OCI-LY7 (cell line): Measurements from ENCODE around the gene CCN6. TPM values are rescaled to one million over a fixed set of nuclear protein-coding genes. Genes with fewer than 3 reads are reported as not detected.

ENCODE experiments used
- BruUV-seq: library from RNA; stranded (reverse); fragments of 400-500 nt; replicated peaks from 2 replicates; lab custom pipeline; 2021; lab: Mats Ljungman, UMichigan
- CTCF ChIA-PET: fragments of 300-600 bp; sonication (Branson Sonifier 250); formaldehyde crosslinking; loops from one replicate; lab custom pipeline; 2022; ENCODE audit warnings: antibody characterized with exemption; ENCODE audit not compliant: unreplicated experiment; lab: Charles Lee
- POLR2A ChIA-PET: fragments of 300-600 bp; sonication (Branson Sonifier 250); formaldehyde crosslinking; loops from one replicate; lab custom pipeline; 2022; ENCODE audit warnings: antibody characterized with exemption; lab: Charles Lee
- DNase-seq: peaks from one replicate; pipeline ENCODE4 v3.0.0-alpha.2; 2015; ENCODE audit warnings: low spot score
- H2AFZ ChIP-seq: fragments of 200-600 bp; sonication (generic), shearing (Covaris generic); 2 replicates; pipeline ENCODE4 v1.6.1; 2014; ENCODE audit warnings: mild to moderate bottlenecking, antibody characterized with exemption, low read length, moderate library complexity
- H3K27ac ChIP-seq: fragments of 200-600 bp; sonication (generic); 2 replicates; pipeline ENCODE4 v1.5.1; 2014; ENCODE audit warnings: mixed run types, low read depth, mild to moderate bottlenecking, moderate library complexity, low read length, inconsistent platforms; ENCODE audit not compliant: poor library complexity, severe bottlenecking
- H3K36me3 ChIP-seq: fragments of 200-600 bp; sonication (generic); 2 replicates; pipeline ENCODE4 v1.6.1; 2014; ENCODE audit warnings: mild to moderate bottlenecking, antibody characterized with exemption, low read length, moderate library complexity, mixed read lengths; ENCODE audit not compliant: insufficient read depth
- H3K4me1 ChIP-seq: fragments of 200-600 bp; sonication (generic); 2 replicates; pipeline ENCODE4 v1.5.1; 2014; ENCODE audit warnings: mild to moderate bottlenecking, low read length; ENCODE audit not compliant: insufficient read depth, poor library complexity, severe bottlenecking
- H3K4me2 ChIP-seq: fragments of 200-600 bp; sonication (generic); 2 replicates; pipeline ENCODE4 v1.6.1; 2014; ENCODE audit warnings: mild to moderate bottlenecking, low read length
- H3K4me3 ChIP-seq: fragments of 200-600 bp; sonication (generic); 2 replicates; pipeline ENCODE4 v1.5.1; 2014; ENCODE audit warnings: mild to moderate bottlenecking, low read depth, low read length; ENCODE audit not compliant: poor library complexity, severe bottlenecking
- H3K79me2 ChIP-seq: fragments of 200-600 bp; sonication (generic); 2 replicates; pipeline ENCODE4 v1.6.1; 2016; ENCODE audit warnings: low read depth, mild to moderate bottlenecking, low read length, moderate library complexity, mixed read lengths; ENCODE audit not compliant: insufficient read depth
- H3K9me2 ChIP-seq: fragments of 200-600 bp; sonication (generic); 2 replicates; pipeline ENCODE4 v1.6.1; 2016; ENCODE audit warnings: mild to moderate bottlenecking, low read length, mixed read lengths; ENCODE audit not compliant: insufficient read depth
- H3K9me3 ChIP-seq: fragments of 200-600 bp; sonication (generic); 2 replicates; pipeline ENCODE4 v1.6.1; 2014; ENCODE audit warnings: mild to moderate bottlenecking, mixed run types, low read length, mixed read lengths
- H4K20me1 ChIP-seq: fragments of 200-600 bp; sonication (generic); 2 replicates; pipeline ENCODE4 v1.6.1; 2014; ENCODE audit warnings: mild to moderate bottlenecking, antibody characterized with exemption, low read length, moderate library complexity, mixed read lengths; ENCODE audit not compliant: insufficient read depth
- CTCF ChIP-seq: fragments of 200-600 bp; sonication (generic); conservative IDR thresholded peaks from 2 replicates; pipeline ENCODE4 v1.5.1; 2014; ENCODE audit warnings: mild to moderate bottlenecking, antibody characterized with exemption, low read length, moderate library complexity, mixed read lengths
- EZH2phosphoT487 ChIP-seq: fragments of 200-600 bp; sonication (generic); IDR thresholded peaks from 2 replicates; pipeline ENCODE4 v1.6.1; 2018; ENCODE audit warnings: low read depth, borderline replicate concordance, mild to moderate bottlenecking, mixed run types, antibody characterized with exemption, low read length, moderate library complexity, mixed read lengths
- intact Hi-C: fragments of 100-400 bp; cut with micrococcal nuclease; formaldehyde crosslinking; loops from one replicate; pipeline ENCODE4 v1.10.0; 2022; ENCODE audit not compliant: unreplicated experiment
- total RNA-seq, 2 experiments: library from RNA; depleted of rRNA in 1 of 2; stranded (reverse); fragments of >200 nt in 1 of 2; shearing (Covaris generic) in 1 of 2; gene quantifications; 2 replicates each; pipeline ENCODE4 v1.2.3, GENCODE V29; 2014 to 2022

CCN6 gene
- total RNA-seq, 2 experiments from 2014 or later = not detected

- Histone ChIP-seq H3K4me1 (no peaks in the 10 kb centered on the region), H3K27ac (no peak overlapping the region), H4K20me1 (no peaks in the 10 kb centered on the region), H3K36me3 (no peaks in the 10 kb centered on the region), H3K9me3 (no peaks in the 10 kb centered on the region), H3K4me3 (no peak overlapping the region), H3K4me2 (no peak overlapping the region), H3K79me2 (no peaks in the 10 kb centered on the region), H3K9me2 (no peaks in the 10 kb centered on the region), H2AFZ (no peak overlapping the region)
- TF ChIP-seq CTCF = no peak
- no peak for TF ChIP-seq EZH2phosphoT487
- BruUV-seq = no TSS peak
- ChIA-PET POLR2A (no interaction called here), CTCF (no interaction called here)
- DNase-seq = no peak
- intact Hi-C loops = no loop called here
Measured at GRCh38 chr6:112113918-112114317, 60.0 kb downstream of the CCN6 start.

GRCh38 chr6:112114577-112115223 is 60.8 kb downstream of the CCN6 start:
- no peak for DNase-seq
- Histone ChIP-seq H3K4me2 (no peak overlapping the region), H2AFZ (no peak overlapping the region), H3K4me3 (no peak overlapping the region), H3K79me2 (no peaks in the 10 kb centered on the region), H4K20me1 (no peaks in the 10 kb centered on the region), H3K4me1 (no peaks in the 10 kb centered on the region), H3K9me3 (no peaks in the 10 kb centered on the region), H3K9me2 (no peaks in the 10 kb centered on the region), H3K36me3 (no peaks in the 10 kb centered on the region), H3K27ac (no peak overlapping the region)
- TF ChIP-seq EZH2phosphoT487 (no peak), CTCF (no peak)
- no TSS peak for BruUV-seq
- CTCF ChIA-PET = no interaction called here
- POLR2A ChIA-PET = interaction anchor here (0.7 kb wide), 1 partner anchor 1771 kb away, joined by 3 read pairs; no protein-coding TSS in a partner anchor
- intact Hi-C loops = no loop called here

- BruUV-seq = no TSS peak
- ChIA-PET CTCF (no interaction called here), POLR2A (interaction anchor here (0.6 kb wide), 1 partner anchor 242 kb away, joined by 3 read pairs; no protein-coding TSS in a partner anchor)
- no peaks in the 10 kb centered on the region for H4K20me1 ChIP-seq
- H2AFZ ChIP-seq = no peak overlapping the region
- H3K79me2 ChIP-seq = no peaks in the 10 kb centered on the region
- no peaks in the 10 kb centered on the region for H3K9me3 ChIP-seq
- H3K27ac ChIP-seq = no peak overlapping the region
- TF ChIP-seq CTCF = no peak
- no peak for TF ChIP-seq EZH2phosphoT487
- intact Hi-C loops = no loop called here
- H3K4me1 ChIP-seq = no peaks in the 10 kb centered on the region
- no peak overlapping the region for H3K4me3 ChIP-seq
- no peaks in the 10 kb centered on the region for H3K9me2 ChIP-seq
- no peaks in the 10 kb centered on the region for H3K36me3 ChIP-seq
- H3K4me2 ChIP-seq = no peak overlapping the region
- no peak for DNase-seq
Measured at GRCh38 chr6:112116221-112116620, 62.3 kb downstream of the CCN6 start.
